Measurements from ENCODE around the gene TUBB1.

GRCh38 chr20:59044295-59044694 lies 25.1 kb downstream of the TUBB1 start:
- TF ChIP-seq, protein P1, sequence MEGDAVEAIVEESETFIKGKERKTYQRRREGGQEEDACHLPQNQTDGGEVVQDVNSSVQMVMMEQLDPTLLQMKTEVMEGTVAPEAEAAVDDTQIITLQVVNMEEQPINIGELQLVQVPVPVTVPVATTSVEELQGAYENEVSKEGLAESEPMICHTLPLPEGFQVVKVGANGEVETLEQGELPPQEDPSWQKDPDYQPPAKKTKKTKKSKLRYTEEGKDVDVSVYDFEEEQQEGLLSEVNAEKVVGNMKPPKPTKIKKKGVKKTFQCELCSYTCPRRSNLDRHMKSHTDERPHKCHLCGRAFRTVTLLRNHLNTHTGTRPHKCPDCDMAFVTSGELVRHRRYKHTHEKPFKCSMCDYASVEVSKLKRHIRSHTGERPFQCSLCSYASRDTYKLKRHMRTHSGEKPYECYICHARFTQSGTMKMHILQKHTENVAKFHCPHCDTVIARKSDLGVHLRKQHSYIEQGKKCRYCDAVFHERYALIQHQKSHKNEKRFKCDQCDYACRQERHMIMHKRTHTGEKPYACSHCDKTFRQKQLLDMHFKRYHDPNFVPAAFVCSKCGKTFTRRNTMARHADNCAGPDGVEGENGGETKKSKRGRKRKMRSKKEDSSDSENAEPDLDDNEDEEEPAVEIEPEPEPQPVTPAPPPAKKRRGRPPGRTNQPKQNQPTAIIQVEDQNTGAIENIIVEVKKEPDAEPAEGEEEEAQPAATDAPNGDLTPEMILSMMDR (IDR thresholded peaks at IDR 0.05), result no peak
- no peak for TF ChIP-seq POLR2A (IDR thresholded peaks at IDR 0.05; ENCODE audit: low read depth)
- no peak for TF ChIP-seq POLR2AphosphoS5 (IDR thresholded peaks at IDR 0.05)
